ENCODE results near the gene ATG101. TPM values are rescaled to one million over a fixed set of nuclear protein-coding genes. Genes with fewer than 3 reads are reported as not detected.

The ATG101 gene
- total and polyA plus RNA-seq, 2 experiments from 2014 or later = 27.7 to 60.3 TPM

GRCh38 chr12:52074971-52075724 lies 5.4 kb downstream of the ATG101 start:
- Histone ChIP-seq H3K79me2 (replicated peaks; ENCODE audit: insufficient read depth) (peaks cover 53% of the 10 kb centered on the region), H3K36me3 (ENCODE audit: insufficient read depth) (peaks cover 11% of the 10 kb centered on the region; the same call in 1 of the 2 replicates), H3K4me3 (no peak overlapping the region), H3K27ac (ENCODE audit: low read depth) (no peak overlapping the region), H3K9me2 (ENCODE audit: insufficient read depth) (no peaks in the 10 kb centered on the region), H3K27me3 (ENCODE audit: insufficient read depth) (peaks cover 9% of the 10 kb centered on the region; the same call in 1 of the 2 replicates), H2AFZ (no peak overlapping the region), H4K20me1 (replicated peaks; ENCODE audit: insufficient read depth) (peaks cover 45% of the 10 kb centered on the region), H3K4me1 (ENCODE audit: insufficient read depth) (peaks cover 16% of the 10 kb centered on the region), H3F3A (replicated peaks; ENCODE audit: low read depth) (peaks cover 7% of the 10 kb centered on the region; the same call in 1 of the 2 replicates), H3K4me2 (no peak overlapping the region)
- Mint-ChIP-seq H3K27ac (no peak overlapping the region), H3K4me3 (no peak overlapping the region), H3K9me3 (no peaks in the 10 kb centered on the region), H3K27me3 (ENCODE audit: insufficient read depth, low read depth, poor library complexity) (peaks cover 5% of the 10 kb centered on the region), H3K4me1 (peaks cover 22% of the 10 kb centered on the region), H3K36me3 (ENCODE audit: low read depth) (peaks cover 56% of the 10 kb centered on the region)
- DNase-seq (ENCODE audit: low spot score) (no peak), ATAC-seq (no peak)
- no peak for TF ChIP-seq NANOG (IDR thresholded peaks at IDR 0.05; ENCODE audit: borderline replicate concordance)
- no peak for TF ChIP-seq ETS1 (IDR thresholded peaks at IDR 0.05)
- TF ChIP-seq EZH2phosphoT487 (IDR thresholded peaks at IDR 0.05; ENCODE audit: unreplicated experiment) = no peak
- TF ChIP-seq POLR2AphosphoS5 (IDR thresholded peaks at IDR 0.05; ENCODE audit: low read depth) = no peak
- TF ChIP-seq ZNF462 (CRISPR knock-in tag; IDR thresholded peaks at IDR 0.05) = no peak
